WTC11 (cell line): ENCODE results near the gene FHAD1. TPM values are rescaled to one million over a fixed set of nuclear protein-coding genes. Genes with fewer than 3 reads are reported as not detected.

ENCODE experiments used
- ATAC-seq: fragments of 200-7000 bp; cut with Tn5 transposase; 2 replicates; pipeline ENCODE4 v1.10.0; 2021; ENCODE audit warnings: mild to moderate bottlenecking, moderate library complexity
- CTCF ChIA-PET: fragments of 300-600 bp; sonication (Branson Sonifier 250); formaldehyde crosslinking; loops from one replicate; lab custom pipeline; 2021; ENCODE audit warnings: antibody characterized with exemption; lab: Charles Lee
- POLR2A ChIA-PET: fragments of 350-600 bp; sonication (Branson Sonifier 250); formaldehyde crosslinking; loops from one replicate; lab custom pipeline; 2021; ENCODE audit warnings: antibody characterized with exemption; lab: Charles Lee
- DNase-seq: peaks from one replicate; pipeline ENCODE4 v3.0.0; 2021; ENCODE audit warnings: low spot score
- H3K27ac Mint-ChIP-seq: 2 replicates; pipeline ENCODE4 v1.8.0; 2021; ENCODE audit warnings: mixed read lengths
- H3K27me3 Mint-ChIP-seq: 2 replicates; pipeline ENCODE4 v1.8.0; 2021; ENCODE audit warnings: low read depth, mild to moderate bottlenecking, moderate library complexity, mixed read lengths
- H3K36me3 Mint-ChIP-seq: 2 replicates; pipeline ENCODE4 v1.8.0; 2021; ENCODE audit warnings: mixed read lengths
- H3K4me1 Mint-ChIP-seq: 2 replicates; pipeline ENCODE4 v1.8.0; 2022; ENCODE audit warnings: mixed read lengths
- H3K4me3 Mint-ChIP-seq: 2 replicates; pipeline ENCODE4 v1.8.0; 2021; ENCODE audit warnings: mild to moderate bottlenecking, moderate library complexity, mixed read lengths
- H3K9me3 Mint-ChIP-seq: 2 replicates; pipeline ENCODE4 v1.8.0; 2021; ENCODE audit warnings: mixed read lengths
- AR ChIP-seq: fragments of 250-450 bp; sonication (Bioruptor Pico); IDR thresholded peaks from 2 replicates; pipeline ENCODE4 v1.9.0; 2021; ENCODE audit warnings: mild to moderate bottlenecking
- ATF1 ChIP-seq: sonication (generic); formaldehyde crosslinking; IDR thresholded peaks from 2 replicates; pipeline ENCODE4 v1.8.1; 2023; ENCODE audit warnings: mild to moderate bottlenecking, moderate library complexity, missing genetic modification reagents
- CTCF ChIP-seq: fragments of 200-600 bp; IDR thresholded peaks from 2 replicates; pipeline ENCODE4 v1.8.0; 2022; ENCODE audit warnings: antibody characterized with exemption
- E2F5 ChIP-seq: sonication (generic); formaldehyde crosslinking; IDR thresholded peaks from 2 replicates; pipeline ENCODE4 v1.8.1; 2022; ENCODE audit warnings: mild to moderate bottlenecking, moderate library complexity, missing genetic modification reagents
- ETV6 ChIP-seq: sonication (generic); formaldehyde crosslinking; IDR thresholded peaks from 2 replicates; pipeline ENCODE4 v1.8.1; 2022; ENCODE audit warnings: mild to moderate bottlenecking, missing genetic modification reagents
- FOXK1 ChIP-seq: sonication (generic); formaldehyde crosslinking; IDR thresholded peaks from 2 replicates; pipeline ENCODE4 v1.8.0; 2022; ENCODE audit warnings: mild to moderate bottlenecking, moderate library complexity, missing genetic modification reagents
- GABPB1 ChIP-seq: sonication (generic); formaldehyde crosslinking; IDR thresholded peaks from 2 replicates; pipeline ENCODE4 v1.8.1; 2023; ENCODE audit warnings: mild to moderate bottlenecking, missing genetic modification reagents
- HMGA2 ChIP-seq: fragments of 250-450 bp; sonication (Bioruptor Pico); IDR thresholded peaks from 2 replicates; pipeline ENCODE4 v1.4.0; 2021; ENCODE audit warnings: mild to moderate bottlenecking, moderate library complexity
- MLX ChIP-seq: sonication (generic); formaldehyde crosslinking; IDR thresholded peaks from 2 replicates; pipeline ENCODE4 v1.8.1; 2023; ENCODE audit warnings: mild to moderate bottlenecking, missing genetic modification reagents, moderate library complexity
- MXD4 ChIP-seq: fragments of 250-450 bp; sonication (Bioruptor Pico); IDR thresholded peaks from 2 replicates; pipeline ENCODE4 v1.8.0; 2021; ENCODE audit warnings: mild to moderate bottlenecking, moderate library complexity, borderline replicate concordance
- MYBL2 ChIP-seq: sonication (generic); formaldehyde crosslinking; IDR thresholded peaks from 2 replicates; pipeline ENCODE4 v1.8.1; 2023; ENCODE audit warnings: mild to moderate bottlenecking, moderate library complexity, missing genetic modification reagents
- NFE2L1 ChIP-seq: sonication (generic); formaldehyde crosslinking; IDR thresholded peaks from 2 replicates; pipeline ENCODE4 v1.8.1; 2023; ENCODE audit warnings: missing genetic modification reagents
- NR1H2 ChIP-seq: sonication (generic); formaldehyde crosslinking; IDR thresholded peaks from 2 replicates; pipeline ENCODE4 v1.9.0; 2021; ENCODE audit warnings: mild to moderate bottlenecking, moderate library complexity, missing genetic modification reagents
- SP1 ChIP-seq: sonication (generic); formaldehyde crosslinking; conservative IDR thresholded peaks from 2 replicates; pipeline ENCODE4 v1.8.1; 2022; ENCODE audit warnings: missing genetic modification reagents
- TEAD1 ChIP-seq: sonication (generic); formaldehyde crosslinking; IDR thresholded peaks from 2 replicates; pipeline ENCODE4 v1.8.0; 2022; ENCODE audit warnings: mild to moderate bottlenecking, missing genetic modification reagents
- USF1 ChIP-seq: sonication (generic); formaldehyde crosslinking; IDR thresholded peaks from 2 replicates; pipeline ENCODE4 v1.8.0; 2022; ENCODE audit warnings: mild to moderate bottlenecking, missing genetic modification reagents
- ZBTB43 ChIP-seq: sonication (generic); formaldehyde crosslinking; IDR thresholded peaks from 2 replicates; pipeline ENCODE4 v1.8.1; 2023; ENCODE audit warnings: mild to moderate bottlenecking, missing genetic modification reagents
- ZNF121 ChIP-seq: sonication (generic); formaldehyde crosslinking; IDR thresholded peaks from 2 replicates; pipeline ENCODE4 v1.8.0; 2023; ENCODE audit warnings: missing genetic modification reagents
- ZNF219 ChIP-seq: sonication (generic); formaldehyde crosslinking; IDR thresholded peaks from 2 replicates; pipeline ENCODE4 v1.8.0; 2023; ENCODE audit warnings: missing genetic modification reagents, mild to moderate bottlenecking, borderline replicate concordance
- ZNF263 ChIP-seq: sonication (generic); formaldehyde crosslinking; IDR thresholded peaks from 2 replicates; pipeline ENCODE4 v1.8.1; 2022; ENCODE audit warnings: low read depth, mild to moderate bottlenecking, moderate library complexity, missing genetic modification reagents
- ZNF416 ChIP-seq: fragments of 250-450 bp; sonication (Bioruptor Pico); IDR thresholded peaks from 2 replicates; pipeline ENCODE4 v1.9.0; 2021; ENCODE audit warnings: mild to moderate bottlenecking, inconsistent platforms
- total RNA-seq: library from RNA; stranded (reverse); gene quantifications from 3 replicates; pipeline ENCODE4 v1.2.3, GENCODE V29; 2021

Gene FHAD1
- total RNA-seq, 1 experiment from 2014 or later = 3.0 TPM

- no peak for TF ChIP-seq CTCF
- TF ChIP-seq ZNF263 (CRISPR knock-in tag) = no peak
- no peak for TF ChIP-seq AR
- TF ChIP-seq ZNF121 (CRISPR knock-in tag) = no peak
- TF ChIP-seq, all 79 proteins: peak for 0
Observed at GRCh38 chr1:15245593-15246360, 1.2 kb upstream of the FHAD1 start (continued).

- Mint-ChIP-seq H3K27ac (no peak overlapping the region), H3K36me3 (no peaks in the 10 kb centered on the region), H3K9me3 (peaks cover 11% of the 10 kb centered on the region; the same call in 1 of the 2 replicates), H3K4me3 (peak overlapping the region; percentile 71), H3K4me1 (peaks cover 38% of the 10 kb centered on the region), H3K27me3 (peaks cover 10% of the 10 kb centered on the region; the same call in 1 of the 2 replicates)
- ChIA-PET CTCF (interaction anchor here (2.9 kb wide), 1 partner anchor 95 kb away, joined by 15 read pairs; the partner anchor contains the start of gene TMEM51), POLR2A (interaction anchor here (0.6 to 0.7 kb wide), 2 partner anchors 41 to 143 kb away, joined by 3 read pairs; no protein-coding TSS in a partner anchor)
- no peak for TF ChIP-seq TEAD1
- no peak for TF ChIP-seq GABPB1 (CRISPR knock-in tag)
- no peak for TF ChIP-seq HMGA2 (CRISPR knock-in tag)
- no peak for TF ChIP-seq SP1
- no peak for TF ChIP-seq NFE2L1 (CRISPR knock-in tag)
- no peak for TF ChIP-seq NR1H2 (CRISPR knock-in tag)
- TF ChIP-seq FOXK1 = no peak
- no peak for TF ChIP-seq ZNF416
- no peak for TF ChIP-seq ZNF219 (CRISPR knock-in tag)
- no peak for TF ChIP-seq ZNF263 (CRISPR knock-in tag)
- no peak for TF ChIP-seq ATF1 (CRISPR knock-in tag)
- no peak for TF ChIP-seq ETV6
- no peak for TF ChIP-seq MLX (CRISPR knock-in tag)
- no peak for TF ChIP-seq ZBTB43
- no peak for TF ChIP-seq E2F5 (CRISPR knock-in tag)
- TF ChIP-seq MYBL2 = no peak
- no peak for TF ChIP-seq USF1 (CRISPR knock-in tag)
- TF ChIP-seq MXD4 (CRISPR knock-in tag) = no peak
- ATAC-seq (no peak), DNase-seq (no peak)
Observed at GRCh38 chr1:15248216-15248615, 1.2 kb downstream of the FHAD1 start.
